Endothelial cell of umbilical vein (primary cell): ENCODE results near the gene IGSF1. TPM values are rescaled to one million over a fixed set of nuclear protein-coding genes. Genes with fewer than 3 reads are reported as not detected.

Experiments used
- BruUV-seq: library from RNA; stranded (reverse); fragments of 400-500 nt; replicated peaks from 2 replicates; lab custom pipeline; 2021; lab: Mats Ljungman, UMichigan
- CTCF ChIA-PET: fragments of 300-600, 350-600 bp; sonication (Branson Sonifier 250); formaldehyde crosslinking; loops from one replicate; lab custom pipeline; 2021; ENCODE audit warnings: antibody characterized with exemption, inconsistent platforms; lab: Charles Lee
- POLR2A ChIA-PET: fragments of 300-600, 350-600 bp; sonication (Branson Sonifier 250); formaldehyde crosslinking; loops from one replicate; lab custom pipeline; 2021; ENCODE audit warnings: antibody characterized with exemption, inconsistent platforms; lab: Charles Lee
- DNase-seq: peaks from one replicate; pipeline ENCODE4 v3.0.0-alpha.2; 2011; ENCODE audit warnings: low read depth, low spot score
- FAIRE-seq: peaks from 2 replicates; lab custom pipeline; 2011; peaks lifted over from hg19 to GRCh38; lab: Jason Lieb, UNC
- H2AFZ ChIP-seq: 2 replicates; pipeline ENCODE4 v1.6.0; 2012; ENCODE audit warnings: low read depth, low read length, control low read depth, inconsistent platforms
- H3K27ac ChIP-seq: 2 replicates; pipeline ENCODE4 v1.5.1; 2011; ENCODE audit warnings: low read depth, mild to moderate bottlenecking, control low read depth, low read length, moderate library complexity; ENCODE audit not compliant: insufficient read depth
- H3K27me3 ChIP-seq, 2 experiments: 2 replicates each; pipeline versions ENCODE4 v1.6.0 to v1.6.1; 2011; ENCODE audit warnings: low read length in 2 of 2, mixed read lengths in 1 of 2; ENCODE audit not compliant: control insufficient read depth in 2 of 2, insufficient read depth in 2 of 2
- H3K36me3 ChIP-seq, 2 experiments: 2 replicates in 1 of 2; 3 replicates in 1 of 2; pipeline ENCODE4 v1.5.1; 2011; ENCODE audit warnings: low read length in 2 of 2, mild to moderate bottlenecking in 1 of 2, moderate library complexity in 1 of 2; ENCODE audit not compliant: control insufficient read depth in 2 of 2, insufficient read depth in 2 of 2; ENCODE audit errors: extremely low read depth in 1 of 2
- H3K4me1 ChIP-seq: 3 replicates; pipeline ENCODE4 v1.5.1; 2011; ENCODE audit warnings: mild to moderate bottlenecking, low read length; ENCODE audit not compliant: control insufficient read depth, insufficient read depth; ENCODE audit errors: extremely low read depth
- H3K4me2 ChIP-seq: 2 replicates; pipeline ENCODE4 v1.6.1; 2011; ENCODE audit warnings: low read length, control low read depth, mixed read lengths; ENCODE audit not compliant: insufficient read depth
- H3K4me3 ChIP-seq, 3 experiments: fragments of 200-600 bp in 1 of 3; sonication (generic), shearing (Covaris generic) in 1 of 3; replicated peaks in 1 of 3; 2 replicates each; pipeline ENCODE4 v1.5.1; 2011 to 2016; ENCODE audit warnings: control low read depth in 3 of 3, low read length in 3 of 3, mild to moderate bottlenecking in 2 of 3, inconsistent platforms in 1 of 3, low read depth in 1 of 3, moderate library complexity in 1 of 3; ENCODE audit not compliant: insufficient read depth in 1 of 3
- H3K79me2 ChIP-seq: 2 replicates; pipeline ENCODE4 v1.6.0; 2012; ENCODE audit warnings: low read length, inconsistent platforms; ENCODE audit not compliant: control insufficient read depth, insufficient read depth
- H3K9ac ChIP-seq: replicated peaks from 2 replicates; pipeline ENCODE3; 2011; ENCODE audit warnings: low read length, control low read depth; ENCODE audit not compliant: insufficient read depth; ENCODE audit errors: extremely low read depth
- H3K9me1 ChIP-seq: replicated peaks from 3 replicates; pipeline ENCODE4 v1.6.0; 2011; ENCODE audit warnings: mild to moderate bottlenecking, low read length; ENCODE audit not compliant: control insufficient read depth, insufficient read depth; ENCODE audit errors: extremely low read depth
- H3K9me3 ChIP-seq: replicated peaks from 2 replicates; pipeline ENCODE4 v1.5.1; 2012; ENCODE audit warnings: low read length, inconsistent platforms; ENCODE audit not compliant: control insufficient read depth, insufficient read depth
- H4K20me1 ChIP-seq: replicated peaks from 2 replicates; pipeline ENCODE3; 2011; ENCODE audit warnings: mild to moderate bottlenecking, low read length; ENCODE audit not compliant: control insufficient read depth, insufficient read depth; ENCODE audit errors: extremely low read depth
- CTCF ChIP-seq, 2 donors: IDR thresholded peaks; 1 replicate in 1 of 2; 2 replicates in 1 of 2; pipeline ENCODE4 v1.5.1; 2011; ENCODE audit warnings: low read length in 2 of 2, mild to moderate bottlenecking in 2 of 2, moderate library complexity in 2 of 2, control low read depth in 1 of 2, inconsistent platforms in 1 of 2, low read depth in 1 of 2; ENCODE audit not compliant: insufficient read depth in 1 of 2; ENCODE audit errors: extremely low read depth in 1 of 2
- EZH2 ChIP-seq: IDR thresholded peaks from 2 replicates; pipeline ENCODE4 v1.6.1; 2012; ENCODE audit warnings: borderline replicate concordance, low read depth, mild to moderate bottlenecking, moderate library complexity, low read length, inconsistent platforms; ENCODE audit not compliant: severe bottlenecking
- FOS ChIP-seq: IDR thresholded peaks from 2 replicates; pipeline ENCODE4 v1.6.1; 2011; ENCODE audit warnings: mild to moderate bottlenecking, low read length, moderate library complexity, borderline replicate concordance; ENCODE audit not compliant: insufficient read depth
- GATA2 ChIP-seq: IDR thresholded peaks from 2 replicates; pipeline ENCODE4 v1.7.0; 2011; ENCODE audit warnings: low read depth, mild to moderate bottlenecking, moderate library complexity, mixed read lengths, low read length; ENCODE audit not compliant: insufficient read length, insufficient read depth
- JUN ChIP-seq: IDR thresholded peaks from 2 replicates; pipeline ENCODE4 v1.6.1; 2011; ENCODE audit warnings: borderline replicate concordance, low read depth; ENCODE audit not compliant: insufficient read length, insufficient read depth
- MAX ChIP-seq: IDR thresholded peaks from 2 replicates; pipeline ENCODE4 v1.6.1; 2011; ENCODE audit not compliant: insufficient read depth, insufficient read length
- MYC ChIP-seq: IDR thresholded peaks from one replicate; pipeline ENCODE4 v1.6.1; 2011; ENCODE audit warnings: mild to moderate bottlenecking, low read depth, low read length
- POLR2A ChIP-seq: IDR thresholded peaks from 2 replicates; pipeline ENCODE4 v1.6.1; 2012; ENCODE audit warnings: low read depth, mild to moderate bottlenecking, control low read depth, low read length
- POLR2AphosphoS5 ChIP-seq: IDR thresholded peaks from 2 replicates; pipeline ENCODE4 v1.6.1; 2012; ENCODE audit warnings: low read depth, mild to moderate bottlenecking, control low read depth, low read length, moderate library complexity; ENCODE audit not compliant: insufficient read depth
- dilution Hi-C: fragments of 300-500 bp; cut with MboI; formaldehyde crosslinking; loops from one replicate; pipeline ENCODE4 v1.15.0; 2019; ENCODE audit warnings: low sequenced_read_pairs; ENCODE audit not compliant: extremely low pct_ligation_motif_present
- intact Hi-C: fragments of 100-400 bp; cut with micrococcal nuclease; formaldehyde crosslinking; loops from one replicate; pipeline ENCODE4 v1.10.0; 2022
- polyA plus RNA-seq, 4 experiments: library from polyadenylated mRNA; depleted of rRNA in 3 of 4; stranded (reverse) in 3 of 4; unstranded in 1 of 4; fragments of >200 nt; gene quantifications; 2 replicates each; pipeline versions ENCODE4 v1.2.1 to v1.2.3, GENCODE V29; 2011 to 2012; ENCODE audit warnings: missing spikeins in 1 of 4
- total RNA-seq: library from RNA; stranded (reverse); gene quantifications from 2 replicates; pipeline ENCODE4 v1.2.3, GENCODE V29; 2021

Gene IGSF1
- total and polyA plus RNA-seq, 2 donors (not counting 3 experiments of a cell fraction or from before 2014, with no cell fraction given), result not detected

DNA sequence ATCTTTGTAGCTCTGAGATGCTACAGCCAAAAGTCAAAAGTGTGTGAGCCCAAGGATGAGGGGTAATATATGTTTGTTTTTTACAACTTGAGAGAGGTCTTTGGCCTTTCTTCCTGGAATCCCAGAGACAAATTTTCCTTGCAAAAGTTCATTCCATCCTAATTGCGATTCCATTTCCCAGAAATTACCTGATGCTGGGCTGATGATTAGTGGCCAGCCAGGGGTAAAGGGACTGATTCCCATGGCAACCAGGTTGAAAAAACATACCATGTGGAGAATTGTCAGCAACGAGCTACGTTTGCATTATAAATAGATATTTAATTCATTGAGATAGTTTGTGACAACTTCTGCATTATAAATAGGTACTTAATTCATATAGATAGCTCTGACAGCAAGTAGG, 17.8 kb downstream of the IGSF1 start:
- Histone ChIP-seq H3K27me3 (no peaks in the 10 kb centered on the region), H3K4me2 (no peak overlapping the region), H2AFZ (no peak overlapping the region), H3K9me1 (no peaks in the 10 kb centered on the region), H3K9ac (no peak overlapping the region), H3K9me3 (no peaks in the 10 kb centered on the region), H3K4me3 (no peak overlapping the region), H3K79me2 (no peaks in the 10 kb centered on the region), H3K4me1 (no peaks in the 10 kb centered on the region), H3K27ac (no peak overlapping the region), H4K20me1 (no peaks in the 10 kb centered on the region), H3K36me3 (no peaks in the 10 kb centered on the region)
- TF ChIP-seq FOS (no peak), GATA2 (no peak), MYC (no peak), POLR2AphosphoS5 (no peak), POLR2A (no peak), EZH2 (no peak), CTCF (IDR thresholded peaks at IDR 0.05; ENCODE audit: extremely low read depth in 1 of 2, insufficient read depth in 1 of 2, low read depth in 1 of 2, low read length in 2 of 2) (no peak), JUN (no peak), MAX (no peak)
- intact Hi-C loops, result no loop called here
- dilution Hi-C loops, result no loop called here
- ChIA-PET POLR2A (no interaction called here), CTCF (no interaction called here)
- no TSS peak for BruUV-seq
- DNase-seq, result no peak
- no peak for FAIRE-seq
